Trophoblast cell (in vitro differentiated cells and primary cell): Measurements from ENCODE around the gene QTRT2.

Source experiments
- DNase-seq, 2 donors: peaks; one replicate each; pipeline ENCODE4 v3.0.0-alpha.2; 2016
- H2AFZ ChIP-seq: 2 replicates; pipeline ENCODE4 v1.6.1; 2013; ENCODE audit warnings: low read length, moderate library complexity, mild to moderate bottlenecking; ENCODE audit not compliant: insufficient read depth, poor library complexity
- H2AK5ac ChIP-seq: 2 replicates; pipeline ENCODE4 v1.6.1; 2013; ENCODE audit warnings: mild to moderate bottlenecking, low read length
- H2BK120ac ChIP-seq: 2 replicates; pipeline ENCODE4 v1.6.1; 2013; ENCODE audit warnings: low read length, mild to moderate bottlenecking, moderate library complexity; ENCODE audit not compliant: insufficient read depth, poor library complexity
- H2BK12ac ChIP-seq: 2 replicates; pipeline ENCODE4 v1.6.1; 2013; ENCODE audit warnings: mild to moderate bottlenecking, low read length, moderate library complexity
- H2BK5ac ChIP-seq: 2 replicates; pipeline ENCODE4 v1.6.1; 2013; ENCODE audit warnings: low read length, low read depth, moderate library complexity, mild to moderate bottlenecking; ENCODE audit not compliant: poor library complexity
- H3K14ac ChIP-seq: 2 replicates; pipeline ENCODE4 v1.6.1; 2013; ENCODE audit warnings: mild to moderate bottlenecking, low read length
- H3K18ac ChIP-seq: 2 replicates; pipeline ENCODE4 v1.6.1; 2013; ENCODE audit warnings: mild to moderate bottlenecking, low read length
- H3K23ac ChIP-seq: 2 replicates; pipeline ENCODE4 v1.6.1; 2013; ENCODE audit warnings: low read length
- H3K27ac ChIP-seq: 2 replicates; pipeline ENCODE4 v1.5.1; 2013; ENCODE audit warnings: low read depth, mild to moderate bottlenecking, inconsistent platforms, low read length, moderate library complexity
- H3K27me3 ChIP-seq: 2 replicates; pipeline ENCODE4 v1.6.1; 2013; ENCODE audit warnings: inconsistent platforms, mild to moderate bottlenecking, low read length, moderate library complexity; ENCODE audit not compliant: insufficient read depth
- H3K36me3 ChIP-seq, 2 experiments: 1 replicate in 1 of 2; 2 replicates in 1 of 2; pipeline ENCODE4 v1.6.1; 2013; ENCODE audit warnings: low read length in 2 of 2, mild to moderate bottlenecking in 2 of 2, moderate library complexity in 1 of 2; ENCODE audit not compliant: insufficient read depth in 2 of 2, control insufficient read depth in 1 of 2
- H3K4ac ChIP-seq: 2 replicates; pipeline ENCODE4 v1.6.1; 2013; ENCODE audit warnings: low read depth, mild to moderate bottlenecking, low read length, moderate library complexity
- H3K4me1 ChIP-seq, 2 experiments: 1 replicate in 1 of 2; 2 replicates in 1 of 2; pipeline ENCODE4 v1.6.1; 2013; ENCODE audit warnings: low read length in 2 of 2, mild to moderate bottlenecking in 2 of 2, moderate library complexity in 1 of 2; ENCODE audit not compliant: insufficient read depth in 2 of 2, control insufficient read depth in 1 of 2
- H3K4me2 ChIP-seq: 2 replicates; pipeline ENCODE4 v1.6.1; 2013; ENCODE audit warnings: inconsistent platforms, mild to moderate bottlenecking, low read length, moderate library complexity
- H3K4me3 ChIP-seq: 2 replicates; pipeline ENCODE4 v1.5.1; 2013; ENCODE audit warnings: mild to moderate bottlenecking, low read depth, low read length, inconsistent platforms
- H3K79me1 ChIP-seq: one replicate; pipeline ENCODE4 v1.6.1; 2013; ENCODE audit warnings: low read length
- H3K79me2 ChIP-seq: 2 replicates; pipeline ENCODE4 v1.6.1; 2013; ENCODE audit warnings: low read length, mild to moderate bottlenecking; ENCODE audit not compliant: control insufficient read depth, insufficient read depth, poor library complexity
- H3K9ac ChIP-seq: 2 replicates; pipeline ENCODE4 v1.6.1; 2013; ENCODE audit warnings: mild to moderate bottlenecking, low read length
- H3K9me3 ChIP-seq: 2 replicates; pipeline ENCODE4 v1.6.1; 2013; ENCODE audit warnings: low read depth, mild to moderate bottlenecking, control low read depth, inconsistent platforms, low read length; ENCODE audit not compliant: insufficient read depth
- H4K12ac ChIP-seq: 2 replicates; pipeline ENCODE4 v1.6.1; 2013; ENCODE audit warnings: low read depth, mild to moderate bottlenecking, low read length, moderate library complexity
- H4K8ac ChIP-seq: 2 replicates; pipeline ENCODE4 v1.6.1; 2013; ENCODE audit warnings: low read depth, mild to moderate bottlenecking, low read length, moderate library complexity
- H4K91ac ChIP-seq: one replicate; pipeline ENCODE4 v1.6.1; 2013; ENCODE audit warnings: low read depth, mild to moderate bottlenecking, low read length, moderate library complexity
- WGBS: extraction: QIAGEN DNeasy Blood & Tissue Kit; methylation state at CpG from one replicate; pipeline ENCODE4 v1.1.7; 2013; ENCODE audit warnings: missing lambda C conversion rate; ENCODE audit not compliant: insufficient read length, insufficient coverage; ENCODE audit errors: extremely low coverage; 5-methylcytosine and 5-hydroxymethylcytosine counted together

Gene QTRT2

GRCh38 chr3:114033721-114034120 is 22.8 kb upstream of the QTRT2 start:
- H3K79me1 ChIP-seq = no peaks in the 10 kb centered on the region
- no peak overlapping the region for H3K4ac ChIP-seq
- no peaks in the 10 kb centered on the region for H3K36me3 ChIP-seq
- no peak overlapping the region for H3K23ac ChIP-seq
- no peak overlapping the region for H3K4me2 ChIP-seq
- H2AFZ ChIP-seq = no peak overlapping the region
- H3K27me3 ChIP-seq = no peaks in the 10 kb centered on the region
- H2AK5ac ChIP-seq = no peak overlapping the region
- no peak overlapping the region for H4K8ac ChIP-seq
- H3K9ac ChIP-seq = no peak overlapping the region
- H3K27ac ChIP-seq = no peak overlapping the region
- no peak overlapping the region for H2BK120ac ChIP-seq
- H2BK5ac ChIP-seq = no peak overlapping the region
- DNase-seq = no peak
- H4K12ac ChIP-seq = no peak overlapping the region
- H3K18ac ChIP-seq = no peak overlapping the region
- WGBS = no CpG with 5 or more reads among the region's 1 CpG
- H3K79me2 ChIP-seq = no peaks in the 10 kb centered on the region
- no peak overlapping the region for H3K4me3 ChIP-seq
- no peak overlapping the region for H2BK12ac ChIP-seq
- H4K91ac ChIP-seq = no peak overlapping the region
- H3K9me3 ChIP-seq = no peaks in the 10 kb centered on the region
- no peaks in the 10 kb centered on the region for H3K4me1 ChIP-seq
- no peak overlapping the region for H3K14ac ChIP-seq

DNA sequence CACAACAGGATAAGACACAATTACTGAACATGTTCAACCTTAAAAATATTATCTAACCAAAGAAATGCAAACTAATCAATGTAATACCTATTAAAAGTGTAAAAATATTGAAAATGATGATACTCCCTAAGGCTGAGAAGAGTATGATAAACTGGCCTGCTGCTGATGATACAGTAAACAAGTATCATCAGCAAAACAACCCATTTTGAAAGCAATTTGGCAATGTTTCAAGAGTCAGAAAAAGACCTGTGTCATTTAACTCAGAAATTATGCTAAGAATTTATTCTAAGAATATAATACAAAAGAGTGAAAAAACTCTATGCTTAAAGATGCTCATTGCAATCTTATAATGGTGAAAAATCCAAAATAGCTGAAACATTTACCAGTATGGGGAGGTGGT is 22.3 kb upstream of the QTRT2 start:
- no peak overlapping the region for H2AK5ac ChIP-seq
- H2AFZ ChIP-seq = no peak overlapping the region
- H3K27me3 ChIP-seq = no peaks in the 10 kb centered on the region
- no peak overlapping the region for H2BK120ac ChIP-seq
- no peak overlapping the region for H3K27ac ChIP-seq
- no peak overlapping the region for H2BK5ac ChIP-seq
- no peak overlapping the region for H3K18ac ChIP-seq
- H3K4me3 ChIP-seq = no peak overlapping the region
- no peak overlapping the region for H3K9ac ChIP-seq
- H3K79me1 ChIP-seq = no peaks in the 10 kb centered on the region
- no peak overlapping the region for H4K91ac ChIP-seq
- H3K4ac ChIP-seq = no peak overlapping the region
- no peak overlapping the region for H4K8ac ChIP-seq
- H3K9me3 ChIP-seq = no peaks in the 10 kb centered on the region
- H3K36me3 ChIP-seq = no peaks in the 10 kb centered on the region
- no peak overlapping the region for H3K4me2 ChIP-seq
- no peak overlapping the region for H4K12ac ChIP-seq
- no peak overlapping the region for H2BK12ac ChIP-seq
- H3K23ac ChIP-seq = no peak overlapping the region
- no peak overlapping the region for H3K14ac ChIP-seq
- DNase-seq = no peak
- no peaks in the 10 kb centered on the region for H3K4me1 ChIP-seq
- no peaks in the 10 kb centered on the region for H3K79me2 ChIP-seq

DNA sequence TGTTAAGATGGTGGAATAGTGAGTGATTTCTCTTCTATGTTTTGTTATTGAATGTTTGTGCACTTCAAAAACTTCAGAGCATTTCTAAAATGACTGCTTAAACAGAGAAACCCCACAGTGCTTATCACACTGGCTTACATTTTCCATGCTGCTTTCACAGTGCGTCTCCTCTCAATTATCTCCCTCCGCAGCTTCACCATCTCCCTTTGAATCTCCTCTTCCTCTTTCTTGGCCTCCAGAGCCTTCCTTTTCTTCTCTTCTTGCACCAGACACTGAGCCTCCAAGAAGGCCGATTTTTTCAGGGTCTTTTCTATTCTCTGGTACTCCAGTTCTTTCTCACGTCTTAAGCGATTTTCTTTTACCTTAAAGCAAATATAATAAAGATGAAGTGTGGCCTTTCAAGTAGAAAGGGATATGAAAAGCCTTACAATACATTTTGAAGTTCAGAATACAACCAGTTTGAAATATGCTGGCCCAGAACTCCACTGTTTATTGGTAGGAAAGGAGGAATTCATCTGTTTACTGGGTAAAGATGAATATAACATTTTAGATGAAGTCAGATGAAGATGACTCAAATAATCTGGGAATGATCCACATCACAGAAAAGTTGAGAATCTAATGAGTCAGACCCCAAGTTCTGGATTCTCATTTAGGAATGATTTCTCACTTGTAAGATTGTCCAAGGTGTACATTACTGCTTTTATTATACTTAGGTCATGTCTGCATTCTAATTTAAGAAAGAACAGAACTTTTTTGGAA is 21.6 kb upstream of the QTRT2 start:
- no peak overlapping the region for H4K8ac ChIP-seq
- no peak overlapping the region for H4K91ac ChIP-seq
- H3K23ac ChIP-seq = no peak overlapping the region
- no peak overlapping the region for H3K4me2 ChIP-seq
- no peaks in the 10 kb centered on the region for H3K9me3 ChIP-seq
- H3K27ac ChIP-seq = no peak overlapping the region
- no peak overlapping the region for H3K18ac ChIP-seq
- no peak for DNase-seq
- no peaks in the 10 kb centered on the region for H3K36me3 ChIP-seq
- no peaks in the 10 kb centered on the region for H3K4me1 ChIP-seq
- H2BK5ac ChIP-seq = no peak overlapping the region
- H3K14ac ChIP-seq = no peak overlapping the region
- H3K27me3 ChIP-seq = no peaks in the 10 kb centered on the region
- no peaks in the 10 kb centered on the region for H3K79me2 ChIP-seq
- H2BK12ac ChIP-seq = no peak overlapping the region
- H2AK5ac ChIP-seq = no peak overlapping the region
- no peaks in the 10 kb centered on the region for H3K79me1 ChIP-seq
- H3K9ac ChIP-seq = no peak overlapping the region
- WGBS = no CpG with 5 or more reads among the region's 5 CpGs
- no peak overlapping the region for H2AFZ ChIP-seq
- H2BK120ac ChIP-seq = no peak overlapping the region
- H3K4ac ChIP-seq = no peak overlapping the region
- no peak overlapping the region for H3K4me3 ChIP-seq
- H4K12ac ChIP-seq = no peak overlapping the region

- Histone ChIP-seq H3K79me2 (no peaks in the 10 kb centered on the region), H3K27ac (no peak overlapping the region), H2BK5ac (no peak overlapping the region), H4K12ac (no peak overlapping the region), H2BK12ac (no peak overlapping the region), H3K9ac (no peak overlapping the region), H3K18ac (no peak overlapping the region), H3K14ac (no peak overlapping the region), H3K4me2 (no peak overlapping the region), H2BK120ac (no peak overlapping the region), H3K4ac (no peak overlapping the region), H3K4me1 (no peaks in the 10 kb centered on the region), H3K36me3 (no peaks in the 10 kb centered on the region), H3K4me3 (no peak overlapping the region), H2AFZ (no peak overlapping the region), H2AK5ac (no peak overlapping the region), H3K79me1 (no peaks in the 10 kb centered on the region), H4K91ac (no peak overlapping the region), H3K27me3 (no peaks in the 10 kb centered on the region), H3K23ac (no peak overlapping the region), H4K8ac (no peak overlapping the region), H3K9me3 (no peaks in the 10 kb centered on the region)
- DNase-seq = no peak
- no CpG with 5 or more reads among the region's 3 CpGs for WGBS
These were observed 20.6 kb upstream of the QTRT2 start for GRCh38 chr3:114035896-114036295.
